Loucy (cell line): Measurements from ENCODE around the gene CENPB.

Source experiments
- CTCF ChIP-seq: fragments of 200-600 bp; sonication (generic); conservative IDR thresholded peaks from 2 replicates; pipeline ENCODE4 v1.5.1; 2014; ENCODE audit warnings: mild to moderate bottlenecking, antibody characterized with exemption, low read length
- EZH2phosphoT487 ChIP-seq: fragments of 200-600 bp; IDR thresholded peaks from 2 replicates; pipeline ENCODE4 v1.6.1; 2018; ENCODE audit warnings: antibody characterized with exemption, mild to moderate bottlenecking, moderate library complexity, borderline replicate concordance

DNA sequence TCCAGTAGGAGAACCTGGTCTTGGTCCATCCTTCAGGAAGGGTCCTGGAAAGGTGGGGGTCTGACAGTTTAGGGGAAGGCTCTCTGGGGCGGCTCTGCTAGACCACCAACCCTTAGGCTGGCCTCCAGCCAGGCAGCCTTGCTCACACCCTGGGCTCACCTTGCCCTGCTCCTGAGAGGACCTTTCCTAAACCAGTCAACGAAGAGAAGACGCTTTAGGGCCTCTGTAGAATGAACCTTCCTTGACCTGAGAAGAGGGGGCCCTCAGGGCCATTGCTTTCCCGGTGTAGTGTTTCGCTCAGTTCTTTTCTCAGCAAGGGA, 10.6 kb upstream of the CENPB start:
- no peak for TF ChIP-seq CTCF
- TF ChIP-seq EZH2phosphoT487, result no peak
